Measurements from ENCODE around the gene MLLT3.

Gene MLLT3

GRCh38 chr9:20570087-20570486 is 52.2 kb downstream of the MLLT3 start:
- Histone ChIP-seq H3K9me3 (ENCODE audit: severe bottlenecking) (no peaks in the 10 kb centered on the region), H3K36me3 (ENCODE audit: low read depth) (no peaks in the 10 kb centered on the region), H3K27ac (ENCODE audit: poor library complexity, severe bottlenecking) (no peak overlapping the region), H3K4me3 (ENCODE audit: severe bottlenecking) (no peak overlapping the region), H3K27me3 (ENCODE audit: insufficient read depth, poor library complexity, severe bottlenecking) (no peaks in the 10 kb centered on the region), H3K4me1 (ENCODE audit: insufficient read depth, poor library complexity, severe bottlenecking) (peaks cover 16% of the 10 kb centered on the region)
- DNase-seq (ENCODE audit: low spot score) (no peak), ATAC-seq (ENCODE audit: low read depth) (peak; percentile 41; the same call in 1 of the 3 replicates)
- no peak for TF ChIP-seq CTCF (IDR thresholded peaks at IDR 0.05; ENCODE audit: poor library complexity, severe bottlenecking)

- TF ChIP-seq CTCF (IDR thresholded peaks at IDR 0.05; ENCODE audit: poor library complexity, severe bottlenecking), result no peak
- Histone ChIP-seq H3K27ac (ENCODE audit: poor library complexity, severe bottlenecking) (no peak overlapping the region), H3K36me3 (ENCODE audit: low read depth) (no peaks in the 10 kb centered on the region), H3K27me3 (ENCODE audit: insufficient read depth, poor library complexity, severe bottlenecking) (no peaks in the 10 kb centered on the region), H3K4me3 (ENCODE audit: severe bottlenecking) (no peak overlapping the region), H3K9me3 (ENCODE audit: severe bottlenecking) (no peaks in the 10 kb centered on the region), H3K4me1 (ENCODE audit: insufficient read depth, poor library complexity, severe bottlenecking) (peaks cover 16% of the 10 kb centered on the region)
- DNase-seq (ENCODE audit: low spot score) (no peak), ATAC-seq (ENCODE audit: low read depth) (peak; percentile 55)
Measured at GRCh38 chr9:20569525-20569924, 52.8 kb downstream of the MLLT3 start.

GRCh38 chr9:20568400-20568799 is 53.9 kb downstream of the MLLT3 start:
- Histone ChIP-seq H3K9me3 (ENCODE audit: severe bottlenecking) (no peaks in the 10 kb centered on the region), H3K27me3 (ENCODE audit: insufficient read depth, poor library complexity, severe bottlenecking) (no peaks in the 10 kb centered on the region), H3K4me3 (ENCODE audit: severe bottlenecking) (no peak overlapping the region), H3K36me3 (ENCODE audit: low read depth) (no peaks in the 10 kb centered on the region), H3K27ac (ENCODE audit: poor library complexity, severe bottlenecking) (no peak overlapping the region), H3K4me1 (ENCODE audit: insufficient read depth, poor library complexity, severe bottlenecking) (peaks cover 16% of the 10 kb centered on the region)
- ATAC-seq (ENCODE audit: low read depth) (no peak), DNase-seq (ENCODE audit: low spot score) (no peak)
- TF ChIP-seq CTCF (IDR thresholded peaks at IDR 0.05; ENCODE audit: poor library complexity, severe bottlenecking), result no peak

- Histone ChIP-seq H3K4me3 (ENCODE audit: severe bottlenecking) (no peak overlapping the region), H3K27me3 (ENCODE audit: insufficient read depth, poor library complexity, severe bottlenecking) (no peaks in the 10 kb centered on the region), H3K4me1 (ENCODE audit: insufficient read depth, poor library complexity, severe bottlenecking) (peaks cover 16% of the 10 kb centered on the region), H3K9me3 (ENCODE audit: severe bottlenecking) (no peaks in the 10 kb centered on the region), H3K36me3 (ENCODE audit: low read depth) (no peaks in the 10 kb centered on the region), H3K27ac (ENCODE audit: poor library complexity, severe bottlenecking) (no peak overlapping the region)
- ATAC-seq (ENCODE audit: low read depth), result no peak
- DNase-seq (ENCODE audit: low spot score), result no peak
- no peak for TF ChIP-seq CTCF (IDR thresholded peaks at IDR 0.05; ENCODE audit: poor library complexity, severe bottlenecking)
Measured at GRCh38 chr9:20566401-20566800, 55.9 kb downstream of the MLLT3 start.

- Histone ChIP-seq H3K4me1 (ENCODE audit: insufficient read depth, poor library complexity, severe bottlenecking) (peaks cover 6% of the 10 kb centered on the region), H3K36me3 (ENCODE audit: low read depth) (no peaks in the 10 kb centered on the region), H3K27ac (ENCODE audit: poor library complexity, severe bottlenecking) (no peak overlapping the region), H3K27me3 (ENCODE audit: insufficient read depth, poor library complexity, severe bottlenecking) (no peaks in the 10 kb centered on the region), H3K9me3 (ENCODE audit: severe bottlenecking) (no peaks in the 10 kb centered on the region), H3K4me3 (ENCODE audit: severe bottlenecking) (no peak overlapping the region)
- ATAC-seq (ENCODE audit: low read depth) (no peak), DNase-seq (ENCODE audit: low spot score) (no peak)
- no peak for TF ChIP-seq CTCF (IDR thresholded peaks at IDR 0.05; ENCODE audit: poor library complexity, severe bottlenecking)
Measured at GRCh38 chr9:20564650-20565049, 57.6 kb downstream of the MLLT3 start.

Measured in RWPE2 (cell line).